Renal cortical epithelial cell (primary cell): ENCODE measurements around the gene THSD7A. TPM values are rescaled to one million over a fixed set of nuclear protein-coding genes. Genes with fewer than 3 reads are reported as not detected.
A peak's percentile ranks its signal among the peaks of the same experiment; 100 is the strongest.

Source experiments
- DNase-seq: peaks from one replicate; pipeline ENCODE4 v3.0.0-alpha.2; 2011; ENCODE audit warnings: low read depth
- total RNA-seq: library from RNA; depleted of rRNA; stranded (reverse); fragments of >200 nt; gene quantifications from 2 replicates; pipeline ENCODE4 v1.2.3, GENCODE V29; 2014

The THSD7A gene
- 1.6 and 2.5 TPM in 2 replicates for total RNA-seq

- peak; percentile 9 for DNase-seq
These were observed at the start of gene THSD7A for GRCh38 chr7:11831736-11832495. Gene THSD7A, minus strand, starts transcription at chr7:11832198. Its CDS starts 252 bp downstream, at chr7:11831946.

- no peak for DNase-seq
These were observed 49.7 kb upstream of the THSD7A start for GRCh38 chr7:11881680-11882079.

- DNase-seq = no peak
These were observed 43.6 kb upstream of the THSD7A start for GRCh38 chr7:11875635-11876034.

GRCh38 chr7:11865671-11866070, 33.7 kb upstream of the THSD7A start:
- no peak for DNase-seq

GRCh38 chr7:11858622-11859302, 26.8 kb upstream of the THSD7A start:
- no peak for DNase-seq

- DNase-seq = peak; percentile 49
These were observed 26.0 kb upstream of the THSD7A start for GRCh38 chr7:11858026-11858425.

- no peak for DNase-seq
These were observed 16.3 kb upstream of the THSD7A start for GRCh38 chr7:11848251-11848650.

- DNase-seq = no peak
These were observed 15.3 kb upstream of the THSD7A start for GRCh38 chr7:11847336-11847735.

- DNase-seq = no peak
These were observed 14.5 kb upstream of the THSD7A start for GRCh38 chr7:11846361-11846955.

- peak; percentile 19 for DNase-seq
These were observed 11.2 kb upstream of the THSD7A start for GRCh38 chr7:11843113-11843765.

- no peak for DNase-seq
These were observed 9.7 kb upstream of the THSD7A start for GRCh38 chr7:11841657-11842056.

GRCh38 chr7:11835260-11835659, 3.3 kb upstream of the THSD7A start:
- no peak for DNase-seq

- peak; percentile 37 for DNase-seq
These were observed 1.4 kb upstream of the THSD7A start for GRCh38 chr7:11833431-11833830.

- peak; percentile 35 for DNase-seq
These were observed 752 bp downstream of the THSD7A start for GRCh38 chr7:11831156-11831735.

GRCh38 chr7:11830582-11831155, 1.3 kb downstream of the THSD7A start:
- DNase-seq = peak; percentile 56

- DNase-seq = no peak
These were observed 2.0 kb downstream of the THSD7A start for GRCh38 chr7:11829954-11830353.

GRCh38 chr7:11819947-11820346, 12.1 kb downstream of the THSD7A start:
- DNase-seq = no peak

- no peak for DNase-seq
These were observed 12.7 kb downstream of the THSD7A start for GRCh38 chr7:11819271-11819670.

- DNase-seq = no peak
These were observed 13.7 kb downstream of the THSD7A start for GRCh38 chr7:11818281-11818680.

- peak; percentile 47 for DNase-seq
These were observed 14.8 kb downstream of the THSD7A start for GRCh38 chr7:11817111-11817740.

- DNase-seq = no peak
These were observed 20.3 kb downstream of the THSD7A start for GRCh38 chr7:11811709-11812108.
